HCT116 (cell line): ENCODE data around the gene R3HDML. TPM values are rescaled to one million over a fixed set of nuclear protein-coding genes. Genes with fewer than 3 reads are reported as not detected.

Source experiments
- ATAC-seq: fragments of 200-7000 bp; cut with Tn5 transposase; 2 replicates; pipeline ENCODE4 v1.9.1; 2020; ENCODE audit warnings: mild to moderate bottlenecking, moderate library complexity
- BruUV-seq: library from RNA; stranded (reverse); fragments of 400-500 nt; replicated peaks from 2 replicates; lab custom pipeline; 2021; lab: Mats Ljungman, UMichigan
- CTCF ChIA-PET: fragments of 300-600 bp; sonication (Branson Sonifier 250); formaldehyde crosslinking; loops from one replicate; lab custom pipeline; 2021; ENCODE audit warnings: antibody characterized with exemption; lab: Charles Lee
- POLR2A ChIA-PET: fragments of 300-600, 350-600 bp; sonication (Branson Sonifier 250); formaldehyde crosslinking; loops from one replicate; lab custom pipeline; 2021; ENCODE audit warnings: antibody characterized with exemption; lab: Charles Lee
- RAD21 ChIA-PET, 2 experiments: fragments of 300-600 bp; sonication (Branson Sonifier 250); formaldehyde crosslinking; loops; one replicate each; lab custom pipeline; 2023; ENCODE audit warnings: low total read pairs in 2 of 2; ENCODE audit not compliant: uncharacterized antibody in 2 of 2, unreplicated experiment in 2 of 2, low non-redundant PET in 1 of 2; lab: Charles Lee
- DNase-seq: peaks from one replicate; pipeline ENCODE4 v3.0.0-alpha.2; 2010; ENCODE audit warnings: low read depth, low spot score
- H2AFZ ChIP-seq: fragments of 200-600 bp; shearing (Covaris generic), sonication (generic); 2 replicates; pipeline ENCODE4 v1.6.1; 2017; ENCODE audit warnings: low read depth, mixed run types, mixed read lengths, antibody characterized with exemption, low read length; ENCODE audit not compliant: poor library complexity, severe bottlenecking
- H3K27ac ChIP-seq: 2 replicates; pipeline ENCODE4 v1.5.1; 2012; ENCODE audit warnings: low read depth, low read length
- H3K27me3 ChIP-seq: fragments of 200-600 bp; sonication (generic); 2 replicates; pipeline ENCODE4 v1.6.1; 2016; ENCODE audit warnings: mixed run types, low read length, mixed read lengths; ENCODE audit not compliant: insufficient read depth
- H3K36me3 ChIP-seq, 2 experiments: fragments of 200-500 bp in 1 of 2; fragments of 200-600 bp in 1 of 2; sonication (Bioruptor generic) in 1 of 2; sonication (generic) in 1 of 2; 2 replicates each; pipeline versions ENCODE4 v1.5.1 to v1.6.1; 2014 to 2016; ENCODE audit warnings: low read length in 2 of 2, inconsistent platforms in 1 of 2, mixed read lengths in 1 of 2, mixed run types in 1 of 2; ENCODE audit not compliant: insufficient read depth in 2 of 2, control insufficient read depth in 1 of 2
- H3K4me1 ChIP-seq, 2 experiments: fragments of 200-600 bp in 1 of 2; sonication (generic) in 1 of 2; 2 replicates each; pipeline versions ENCODE4 v1.5.1 to v1.6.1; 2012 to 2017; ENCODE audit warnings: low read length in 2 of 2, inconsistent platforms in 1 of 2, mild to moderate bottlenecking in 1 of 2, mixed read lengths in 1 of 2, mixed run types in 1 of 2, moderate library complexity in 1 of 2; ENCODE audit not compliant: insufficient read depth in 2 of 2, control insufficient read depth in 1 of 2
- H3K4me2 ChIP-seq: fragments of 200-600 bp; sonication (generic); 2 replicates; pipeline ENCODE4 v1.6.1; 2017; ENCODE audit warnings: mixed run types, low read length, mixed read lengths
- H3K4me3 ChIP-seq, 2 experiments: fragments of 200-600 bp in 1 of 2; sonication (generic) in 1 of 2; replicated peaks in 1 of 2; 2 replicates each; pipeline ENCODE4 v1.5.1; 2011 to 2016; ENCODE audit warnings: low read length in 2 of 2, control low read depth in 1 of 2, low read depth in 1 of 2, mild to moderate bottlenecking in 1 of 2, mixed read lengths in 1 of 2, mixed run types in 1 of 2
- H3K79me2 ChIP-seq: fragments of 200-600 bp; sonication (generic); 2 replicates; pipeline ENCODE4 v1.6.1; 2017; ENCODE audit warnings: mild to moderate bottlenecking, mixed run types, low read length, moderate library complexity, mixed read lengths; ENCODE audit not compliant: insufficient read depth
- H3K9ac ChIP-seq: fragments of 200-600 bp; sonication (generic); 2 replicates; pipeline ENCODE4 v1.6.1; 2016; ENCODE audit warnings: low read length, mixed read lengths
- H3K9me2 ChIP-seq: fragments of 200-600 bp; sonication (generic), shearing (Covaris generic); 2 replicates; pipeline ENCODE4 v1.6.1; 2017; ENCODE audit warnings: mixed run types, mild to moderate bottlenecking, moderate library complexity; ENCODE audit not compliant: insufficient read depth
- H3K9me3 ChIP-seq, 2 experiments: fragments of 200-500 bp in 1 of 2; fragments of 200-600 bp in 1 of 2; sonication (Bioruptor generic) in 1 of 2; sonication (generic) in 1 of 2; 2 replicates each; pipeline ENCODE4 v1.6.1; 2014 to 2017; ENCODE audit warnings: low read length in 2 of 2, mixed read lengths in 2 of 2, inconsistent platforms in 1 of 2, low read depth in 1 of 2, mild to moderate bottlenecking in 1 of 2, mixed run types in 1 of 2, moderate library complexity in 1 of 2; ENCODE audit not compliant: control insufficient read depth in 1 of 2, insufficient read depth in 1 of 2
- H4K20me1 ChIP-seq: fragments of 200-600 bp; sonication (generic), shearing (Covaris generic); 2 replicates; pipeline ENCODE4 v1.6.1; 2017; ENCODE audit warnings: mixed run types, mild to moderate bottlenecking, moderate library complexity; ENCODE audit not compliant: insufficient read depth
- ATF3 ChIP-seq: IDR thresholded peaks from 2 replicates; pipeline ENCODE4 v1.6.1; 2012
- CBX3 ChIP-seq: IDR thresholded peaks from 2 replicates; pipeline ENCODE4 v1.6.1; 2012; ENCODE audit warnings: low read depth
- CEBPB ChIP-seq: IDR thresholded peaks from 2 replicates; pipeline ENCODE4 v1.6.1; 2012; ENCODE audit warnings: low read depth
- EGR1 ChIP-seq: IDR thresholded peaks from 2 replicates; pipeline ENCODE4 v1.6.1; 2012; ENCODE audit warnings: low read depth
- ELF1 ChIP-seq: IDR thresholded peaks from 2 replicates; pipeline ENCODE4 v1.6.1; 2012; ENCODE audit warnings: low read depth, borderline replicate concordance
- EZH2 ChIP-seq: fragments of 200-600 bp; sonication (generic); IDR thresholded peaks from 2 replicates; pipeline ENCODE4 v1.6.1; 2017; ENCODE audit warnings: antibody characterized with exemption, mixed run types
- JUND ChIP-seq: IDR thresholded peaks from 2 replicates; pipeline ENCODE4 v1.6.1; 2012
- MAX ChIP-seq: IDR thresholded peaks from 2 replicates; pipeline ENCODE4 v1.6.1; 2012
- POLR2A ChIP-seq: IDR thresholded peaks from 2 replicates; pipeline ENCODE4 v1.7.0; 2011; ENCODE audit warnings: borderline replicate concordance; ENCODE audit not compliant: insufficient read depth, insufficient read length; ENCODE audit errors: extremely low read depth
- RAD21 ChIP-seq: IDR thresholded peaks from 2 replicates; pipeline ENCODE4 v1.6.1; 2012; ENCODE audit warnings: low read depth, mild to moderate bottlenecking
- REST ChIP-seq: IDR thresholded peaks from 2 replicates; pipeline ENCODE4 v1.6.1; 2012; ENCODE audit warnings: low read depth
- SP1 ChIP-seq: IDR thresholded peaks from 2 replicates; pipeline ENCODE4 v1.6.1; 2012; ENCODE audit warnings: low read depth
- SRF ChIP-seq: IDR thresholded peaks from 2 replicates; pipeline ENCODE4 v1.6.1; 2012; ENCODE audit warnings: low read depth
- TCF7L2 ChIP-seq: IDR thresholded peaks from 2 replicates; pipeline ENCODE4 v1.7.0; 2011; ENCODE audit warnings: borderline replicate concordance, inconsistent platforms; ENCODE audit not compliant: insufficient read depth, insufficient read length; ENCODE audit errors: extremely low read depth
- YY1 ChIP-seq: IDR thresholded peaks from 2 replicates; pipeline ENCODE4 v1.6.1; 2011; ENCODE audit warnings: low read length, low read depth, moderate library complexity, mild to moderate bottlenecking; ENCODE audit not compliant: insufficient replicate concordance; ENCODE audit errors: extremely low read depth
- ZBTB33 ChIP-seq: IDR thresholded peaks from 2 replicates; pipeline ENCODE4 v1.6.1; 2011; ENCODE audit warnings: mild to moderate bottlenecking, low read length, moderate library complexity; ENCODE audit not compliant: insufficient replicate concordance; ENCODE audit errors: extremely low read depth
- ZNF274 ChIP-seq: fragments of 200-500 bp; sonication (Bioruptor generic); IDR thresholded peaks from 2 replicates; pipeline ENCODE4 v1.6.1; 2014; ENCODE audit warnings: mild to moderate bottlenecking, low read depth, low read length, inconsistent platforms
- intact Hi-C: fragments of 100-400 bp; cut with micrococcal nuclease; formaldehyde crosslinking; loops from 2 replicates; pipeline ENCODE4 v1.10.0; 2022
- total RNA-seq: library from RNA; stranded (reverse); gene quantifications from one replicate; pipeline ENCODE4 v1.2.1, GENCODE V29; 2021; ENCODE audit not compliant: unreplicated experiment

Gene R3HDML
- total RNA-seq, 1 experiment from 2014 or later: not detected

GRCh38 chr20:44398335-44398734 is 61.5 kb downstream of the R3HDML start:
- Histone ChIP-seq H3K79me2 (no peaks in the 10 kb centered on the region), H4K20me1 (no peaks in the 10 kb centered on the region), H3K36me3 (no peaks in the 10 kb centered on the region), H3K4me1 (no peaks in the 10 kb centered on the region), H3K9me2 (no peaks in the 10 kb centered on the region), H2AFZ (no peak overlapping the region), H3K27me3 (no peaks in the 10 kb centered on the region), H3K4me2 (no peak overlapping the region), H3K4me3 (no peak overlapping the region), H3K9me3 (no peaks in the 10 kb centered on the region), H3K27ac (no peak overlapping the region), H3K9ac (no peak overlapping the region)
- POLR2A ChIA-PET: interaction anchor here (1.9 kb wide), 1 partner anchor 8 kb away, joined by 5 read pairs; no protein-coding TSS in a partner anchor
- RAD21 ChIA-PET: no interaction called here
- intact Hi-C loops: no loop called here
- ATAC-seq: no peak
- BruUV-seq: no TSS peak
- DNase-seq: no peak
- TF ChIP-seq CEBPB (no peak), TCF7L2 (no peak), SRF (no peak), ELF1 (no peak), JUND (no peak), YY1 (no peak), EGR1 (no peak), MAX (no peak), EZH2 (no peak), RAD21 (no peak), REST (no peak), ZBTB33 (no peak), ATF3 (no peak), CBX3 (no peak), ZNF274 (no peak), POLR2A (no peak), SP1 (no peak)
- TF ChIP-seq, all 23 proteins: peak for 0
- CTCF ChIA-PET: no interaction called here
